ENCODE results near the gene MYO16. TPM values are rescaled to one million over a fixed set of nuclear protein-coding genes. Genes with fewer than 3 reads are reported as not detected.

MYO16 gene
- total RNA-seq, 1 donor from 2014 or later = 0.24 TPM

- TF ChIP-seq CTCF (IDR thresholded peaks at IDR 0.05) = no peak
- DNase-seq = no peak
- Histone ChIP-seq H3K4me3 (no peak overlapping the region), H3K36me3 (no peaks in the 10 kb centered on the region), H3K4me1 (no peaks in the 10 kb centered on the region), H3K27me3 (ENCODE audit: low read depth) (no peaks in the 10 kb centered on the region), H3K27ac (no peak overlapping the region), H3K9me3 (no peaks in the 10 kb centered on the region)
- no peak for ATAC-seq
- intact Hi-C loops (cut with DNase I) = no loop called here
Measured at GRCh38 chr13:108955741-108956140, 326.3 kb downstream of the MYO16 start.

- Histone ChIP-seq H3K27me3 (ENCODE audit: low read depth) (no peaks in the 10 kb centered on the region), H3K4me1 (no peaks in the 10 kb centered on the region), H3K27ac (no peak overlapping the region), H3K9me3 (no peaks in the 10 kb centered on the region), H3K36me3 (no peaks in the 10 kb centered on the region), H3K4me3 (no peak overlapping the region)
- TF ChIP-seq CTCF (IDR thresholded peaks at IDR 0.05) = no peak
- intact Hi-C loops (cut with DNase I) = no loop called here
- DNase-seq (no peak), ATAC-seq (no peak)
Measured at GRCh38 chr13:108957369-108958012, 328.1 kb downstream of the MYO16 start.

GRCh38 chr13:108958013-108958376, 328.6 kb downstream of the MYO16 start:
- no peak for DNase-seq
- Histone ChIP-seq H3K27ac (no peak overlapping the region), H3K4me3 (no peak overlapping the region), H3K9me3 (no peaks in the 10 kb centered on the region), H3K36me3 (no peaks in the 10 kb centered on the region), H3K4me1 (no peaks in the 10 kb centered on the region), H3K27me3 (ENCODE audit: low read depth) (no peaks in the 10 kb centered on the region)
- TF ChIP-seq CTCF (IDR thresholded peaks at IDR 0.05) = no peak
- no peak for ATAC-seq
- intact Hi-C loops (cut with DNase I) = no loop called here

GRCh38 chr13:108959234-108959633, 329.8 kb downstream of the MYO16 start:
- no peaks in the 10 kb centered on the region for H3K9me3 ChIP-seq
- H3K4me3 ChIP-seq = no peak overlapping the region
- no peaks in the 10 kb centered on the region for H3K4me1 ChIP-seq
- intact Hi-C loops (cut with DNase I) = no loop called here
- DNase-seq (no peak), ATAC-seq (no peak)
- TF ChIP-seq CTCF (IDR thresholded peaks at IDR 0.05) = no peak
- no peaks in the 10 kb centered on the region for H3K36me3 ChIP-seq
- H3K27ac ChIP-seq = no peak overlapping the region
- no peaks in the 10 kb centered on the region for H3K27me3 ChIP-seq (ENCODE audit: low read depth)

GRCh38 chr13:108960006-108960405, 330.6 kb downstream of the MYO16 start:
- Histone ChIP-seq H3K4me1 (no peaks in the 10 kb centered on the region), H3K36me3 (no peaks in the 10 kb centered on the region), H3K27me3 (ENCODE audit: low read depth) (no peaks in the 10 kb centered on the region), H3K4me3 (no peak overlapping the region), H3K9me3 (no peaks in the 10 kb centered on the region), H3K27ac (no peak overlapping the region)
- ATAC-seq = no peak
- no peak for TF ChIP-seq CTCF (IDR thresholded peaks at IDR 0.05)
- no peak for DNase-seq
- intact Hi-C loops (cut with DNase I) = no loop called here
